ENCODE measurements around the gene RNF8.
A peak's percentile ranks its signal among the peaks of the same experiment; 100 is the strongest.

The RNF8 gene

DNA sequence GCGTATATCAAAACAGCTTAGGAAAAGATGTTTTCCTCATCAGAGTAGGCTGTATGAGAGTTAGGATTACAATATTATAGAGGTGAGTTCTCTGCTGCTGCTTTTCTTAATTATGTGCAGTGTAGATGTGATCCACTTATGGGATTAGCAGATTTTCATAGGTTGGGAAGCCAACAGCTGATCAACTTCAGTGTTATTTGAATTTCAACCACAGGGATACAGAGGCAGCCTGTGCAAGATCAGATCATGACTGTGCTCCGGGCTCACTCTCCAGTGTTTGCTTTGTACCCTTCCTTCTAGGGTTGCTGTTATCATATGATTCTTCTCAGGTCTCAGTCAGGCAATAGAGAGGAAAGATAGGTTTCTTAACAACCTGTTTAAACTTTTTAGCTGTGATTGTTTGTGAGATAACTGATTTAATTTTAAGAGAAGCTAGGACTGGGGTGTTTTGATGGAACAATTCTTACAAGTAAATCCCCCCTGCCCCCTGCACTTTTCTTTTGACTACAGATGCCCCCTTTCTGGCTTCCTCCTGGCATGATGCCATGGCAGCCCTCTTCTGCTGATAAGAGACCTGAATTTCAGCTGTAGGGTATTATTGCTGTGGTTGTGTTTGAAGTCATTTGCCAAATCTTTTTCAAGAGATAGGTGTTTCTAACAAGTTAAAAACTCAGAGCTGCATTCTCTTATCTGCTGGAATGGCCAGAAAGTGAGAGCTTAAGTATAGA, 8.5 kb downstream of the RNF8 start:
- FAIRE-seq = no peak

DNA sequence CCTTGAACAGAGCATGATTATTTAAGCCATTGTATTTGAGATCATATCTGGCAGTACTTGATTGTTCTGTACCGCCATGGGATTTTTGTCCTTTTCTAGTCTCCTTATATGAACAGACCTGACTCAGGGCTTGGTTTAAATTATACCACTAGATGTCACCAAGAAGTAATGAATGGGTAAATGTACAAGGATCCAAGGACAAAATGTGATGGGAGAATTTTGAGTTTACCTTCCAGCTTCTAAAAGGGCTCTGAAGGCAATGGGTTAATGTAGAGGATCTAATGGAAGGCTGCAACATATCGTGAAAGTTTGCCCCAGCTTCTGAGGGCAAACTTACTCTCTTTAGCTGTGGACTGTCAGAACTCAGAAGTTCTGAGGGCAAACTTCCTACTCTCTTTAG, 12.0 kb downstream of the RNF8 start:
- peak; percentile 38 for FAIRE-seq

DNA sequence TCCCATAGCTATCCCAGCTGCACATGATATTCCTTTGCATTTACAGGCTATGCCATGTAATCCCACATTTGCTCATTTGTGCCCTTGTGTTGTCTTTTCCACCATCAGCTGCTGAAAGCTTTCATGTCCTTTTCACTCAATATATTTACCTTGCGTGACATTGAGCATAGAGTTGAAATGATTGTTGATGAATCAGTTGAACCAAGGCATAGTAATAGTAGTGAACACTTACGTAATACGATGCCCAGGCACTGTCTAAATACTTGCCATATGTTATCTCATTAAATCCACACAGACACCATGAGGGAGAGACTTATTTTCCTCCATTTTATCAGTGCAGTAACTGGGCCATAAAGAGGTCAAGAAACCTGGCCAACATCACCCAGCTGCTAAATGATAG, 13.1 kb downstream of the RNF8 start:
- FAIRE-seq = peak; percentile 98

DNA sequence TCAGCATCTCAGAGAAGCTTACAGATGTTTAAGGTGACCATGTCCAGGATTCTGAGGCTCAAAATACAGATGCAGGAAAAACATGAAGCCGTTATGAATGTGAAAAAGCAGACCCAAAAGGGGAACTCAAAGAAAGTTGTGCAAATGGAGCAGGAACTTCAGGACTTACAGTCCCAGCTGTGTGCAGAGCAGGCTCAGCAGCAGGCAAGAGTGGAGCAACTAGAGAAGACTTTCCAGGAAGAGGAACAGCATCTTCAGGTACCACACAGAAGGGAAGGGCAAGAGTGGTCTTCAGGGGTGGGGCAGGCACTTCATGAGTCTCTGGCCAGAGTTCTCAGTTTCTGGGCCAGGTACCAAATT, 15.2 kb downstream of the RNF8 start:
- FAIRE-seq = no peak

DNA sequence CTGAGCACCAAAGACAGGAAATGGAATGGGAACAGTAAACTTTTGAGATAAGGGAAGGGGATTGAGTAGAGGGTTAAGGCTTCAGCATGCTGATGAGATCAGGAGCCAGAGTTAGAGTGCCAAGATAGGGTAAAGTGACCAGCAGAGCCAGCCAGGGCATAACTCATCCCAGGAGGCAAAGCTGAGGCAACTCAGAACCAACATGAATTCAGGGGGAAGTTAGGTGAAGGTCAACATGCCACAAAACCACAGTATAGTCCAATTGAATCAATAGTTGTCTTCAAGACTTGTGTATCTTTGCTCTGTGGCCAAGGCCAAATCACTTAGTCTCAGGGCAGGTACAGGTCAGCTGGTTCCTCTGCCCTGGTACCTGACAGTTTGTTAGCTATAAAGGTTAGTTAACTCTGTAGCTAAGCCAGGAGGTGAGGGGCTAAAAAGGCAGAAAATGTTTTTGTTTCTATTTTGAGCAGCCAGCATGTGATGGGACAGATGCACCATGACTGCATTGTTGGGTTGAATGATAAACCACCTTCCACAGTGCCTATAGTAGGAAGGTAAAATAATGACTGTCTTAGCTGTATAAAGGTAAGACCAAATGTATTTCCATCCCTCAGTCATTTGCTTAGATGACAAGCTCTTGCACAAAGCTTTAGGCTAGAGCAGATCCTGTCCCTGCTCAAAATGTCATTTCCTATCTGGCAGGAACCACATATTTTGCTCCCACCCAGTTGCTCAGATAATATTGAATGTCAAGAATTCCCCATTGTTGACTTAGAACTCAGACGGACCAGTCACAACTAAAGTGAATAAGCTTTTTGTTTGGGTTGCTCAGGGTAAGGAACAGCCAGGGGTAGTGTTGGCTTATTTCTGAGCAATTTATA, 15.8 kb downstream of the RNF8 start:
- FAIRE-seq = no peak

DNA sequence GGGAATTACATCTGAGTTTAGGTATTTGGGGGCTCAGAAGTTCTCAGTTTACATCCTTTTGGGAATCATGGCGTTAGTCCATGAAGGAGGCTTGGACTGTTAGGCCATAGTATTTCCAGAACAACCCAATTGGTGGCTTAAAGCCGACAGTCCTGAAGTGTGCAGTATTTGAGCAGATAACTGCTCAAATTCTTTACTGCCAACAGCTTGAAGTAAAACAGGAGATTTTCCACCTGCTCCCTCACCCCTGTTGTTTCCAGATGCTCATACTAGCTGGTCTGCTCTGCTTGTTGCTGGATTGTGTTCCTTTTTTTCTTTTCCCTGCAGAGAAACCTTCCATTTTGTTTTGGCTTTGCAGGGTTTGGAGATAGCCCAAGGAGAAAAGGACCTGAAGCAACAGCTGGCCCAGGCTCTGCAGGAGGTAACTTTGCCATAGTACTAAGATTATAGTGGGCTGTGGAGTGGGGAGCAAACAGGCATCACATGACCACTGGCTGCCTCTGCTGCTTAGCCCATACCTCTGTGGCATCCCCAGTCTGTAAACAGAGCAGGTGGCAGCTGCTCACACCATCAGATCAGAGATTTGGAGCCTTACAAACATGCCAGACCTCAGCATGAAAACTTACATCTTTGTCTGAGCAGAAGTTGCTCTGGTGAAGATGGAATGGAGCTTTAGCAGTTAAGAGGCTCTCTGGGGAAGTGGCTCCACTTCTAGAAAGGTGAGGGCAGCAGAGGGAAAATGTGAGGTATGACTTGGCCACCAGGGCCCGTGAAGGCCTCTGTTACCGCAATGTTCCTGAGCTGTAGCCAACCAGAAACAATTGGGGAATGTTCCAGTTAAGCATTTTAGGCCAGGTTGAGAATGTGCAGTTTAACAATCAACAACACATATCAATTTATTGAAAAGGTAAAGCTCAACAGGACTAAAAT, 17.6 kb downstream of the RNF8 start:
- FAIRE-seq = no peak

DNA sequence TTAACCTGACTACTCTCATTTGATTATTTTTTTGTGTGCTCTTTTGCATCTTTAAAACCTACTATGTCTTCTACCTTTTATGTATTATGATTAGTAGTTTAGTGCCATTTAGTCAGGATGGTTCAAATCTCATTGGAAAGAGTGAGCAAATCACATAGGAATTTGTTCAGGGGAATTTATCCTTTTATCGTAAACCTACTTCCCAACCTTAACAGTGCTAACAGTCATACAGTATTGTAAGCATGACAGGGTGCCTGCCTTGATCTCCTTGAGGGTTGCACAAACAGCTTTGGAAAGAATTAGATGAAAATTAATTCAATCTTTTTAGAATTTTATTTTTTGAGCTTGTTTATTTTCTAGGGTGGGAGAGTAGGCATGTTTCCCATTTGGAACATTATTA, 18.3 kb downstream of the RNF8 start:
- no peak for FAIRE-seq

DNA sequence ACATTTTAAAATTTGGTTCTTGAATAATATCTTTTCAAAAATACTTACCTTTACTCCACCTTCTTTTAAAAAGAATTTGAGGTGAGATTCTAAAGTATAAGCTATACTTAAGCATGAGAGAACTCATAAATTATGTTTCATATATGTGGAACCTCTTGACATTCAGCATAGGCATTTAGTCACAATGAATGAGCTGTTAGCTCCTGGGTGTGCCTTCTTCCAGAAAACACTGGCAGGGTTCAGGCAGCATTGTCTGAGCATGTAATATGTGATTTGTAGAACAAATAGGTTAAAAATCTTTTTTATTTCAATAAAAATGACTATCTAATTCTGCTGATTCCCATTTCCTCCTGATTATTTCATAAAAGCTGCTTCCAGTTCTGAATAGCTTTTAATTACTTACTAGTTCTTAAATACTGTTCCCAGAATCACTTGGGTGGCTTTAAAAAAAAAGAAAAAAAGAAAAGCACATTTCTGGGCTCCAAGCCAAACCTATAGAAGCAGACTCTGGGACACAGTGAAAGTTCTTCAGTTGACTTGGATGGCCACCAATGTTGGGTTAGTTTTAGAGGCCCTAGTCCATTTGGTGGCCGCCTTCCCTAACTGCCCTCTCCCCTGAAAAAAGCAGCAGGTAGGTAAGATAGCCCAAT, 20.2 kb downstream of the RNF8 start:
- FAIRE-seq = no peak

DNA sequence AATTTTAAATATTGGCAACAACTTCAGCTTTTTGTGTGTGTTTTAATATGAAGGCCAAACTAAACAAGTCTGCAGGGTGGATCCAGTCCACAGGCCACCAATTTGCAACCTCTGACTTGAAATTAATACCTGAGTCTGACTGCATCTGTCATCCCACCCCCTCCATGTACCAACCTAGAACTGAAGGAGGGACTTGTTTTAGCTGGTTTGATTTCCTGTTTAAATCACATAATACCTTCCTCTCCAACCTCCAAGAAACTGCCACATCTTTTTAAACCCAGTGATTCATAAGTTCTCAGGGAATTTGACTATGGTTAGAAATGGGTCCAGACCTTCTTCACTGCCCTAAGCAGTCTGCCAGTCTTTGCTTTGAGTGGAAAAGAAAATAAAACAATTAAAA, 21.6 kb downstream of the RNF8 start:
- no peak for FAIRE-seq

DNA sequence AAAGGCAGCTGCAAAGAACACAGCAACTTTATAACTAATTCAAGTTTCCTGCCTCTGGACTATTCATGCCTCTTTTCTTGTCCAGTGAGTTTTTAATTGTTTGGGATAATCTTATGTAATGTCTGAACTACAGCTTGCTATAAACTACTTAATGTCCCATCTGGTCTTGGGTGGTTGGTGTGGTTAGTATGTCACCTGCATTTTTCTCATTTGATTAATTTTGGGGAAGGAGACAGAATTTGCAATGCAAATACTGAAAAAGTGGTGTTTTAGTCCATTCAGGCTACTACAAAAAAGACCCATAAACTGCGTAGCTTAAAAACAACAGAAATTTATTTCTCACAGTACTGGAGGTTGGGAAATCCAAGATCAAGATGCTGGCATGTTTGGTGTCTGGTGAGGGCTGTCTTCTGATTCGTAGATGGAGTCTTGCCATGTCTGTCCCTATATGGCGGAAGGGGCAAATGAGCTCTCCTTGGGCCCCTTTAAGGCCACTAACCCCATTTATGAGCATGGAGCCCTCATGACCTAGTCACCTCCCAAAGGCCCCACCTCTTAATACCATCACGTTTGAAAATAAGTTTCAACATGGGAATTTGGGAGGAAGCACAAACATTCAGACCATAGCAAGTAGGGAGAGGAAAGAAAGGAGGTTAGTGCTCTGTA, 22.4 kb downstream of the RNF8 start:
- no peak for FAIRE-seq

DNA sequence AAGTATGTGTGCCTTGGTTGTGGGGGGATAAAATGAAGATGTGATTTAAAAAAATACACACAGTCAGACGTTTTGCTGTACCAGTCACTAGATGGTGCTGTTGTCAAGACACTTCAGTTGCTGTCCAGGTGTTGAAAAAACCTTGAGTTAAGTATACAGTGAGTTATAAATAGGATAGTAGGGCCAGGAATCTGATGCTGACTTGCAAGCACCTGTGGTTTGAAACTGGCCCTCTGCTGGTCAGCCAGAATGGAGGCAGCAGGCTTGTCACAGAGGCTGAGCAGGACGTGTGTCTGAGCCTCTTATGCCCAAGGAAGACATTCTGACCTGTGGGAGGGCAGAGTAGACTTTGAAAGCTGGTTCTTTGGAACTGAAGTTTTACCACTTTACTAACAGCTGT, 27.8 kb downstream of the RNF8 start:
- FAIRE-seq = peak; percentile 36

DNA sequence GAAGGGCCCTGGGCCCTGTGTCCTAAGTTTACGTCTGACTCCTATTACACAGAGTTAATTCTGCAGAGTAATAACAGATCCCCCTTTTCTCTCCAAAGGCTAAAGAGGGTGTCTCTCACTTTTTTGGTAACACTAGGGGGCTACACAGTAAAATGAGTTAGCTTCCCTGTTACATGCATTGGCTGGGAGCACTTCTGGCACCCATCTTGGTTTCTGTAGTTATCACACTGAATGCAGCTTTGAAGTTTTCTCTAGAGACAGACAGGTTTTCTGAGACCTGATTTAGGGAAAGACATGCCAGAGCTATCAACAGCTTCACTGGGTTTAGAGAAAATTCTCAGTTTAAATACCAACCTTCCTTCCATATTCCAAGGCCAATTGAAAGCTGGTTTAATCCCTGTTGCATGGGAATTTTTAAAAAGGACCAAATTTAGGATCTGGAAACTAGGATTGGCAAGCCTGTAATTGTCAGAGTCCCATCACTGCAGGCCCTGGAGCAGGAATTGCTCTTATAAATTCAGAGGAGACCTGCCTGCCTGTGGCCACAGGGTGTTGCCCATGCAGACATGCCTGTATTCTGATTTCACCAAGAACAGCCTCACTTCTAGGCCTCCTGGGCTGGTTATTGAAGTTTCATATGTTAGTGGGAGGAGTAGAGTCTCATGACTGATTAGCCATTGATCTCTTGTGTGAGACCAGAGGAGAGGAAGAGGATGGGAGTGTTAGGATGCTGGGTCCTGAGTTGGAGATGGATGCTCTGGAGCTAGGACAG, 29.4 kb downstream of the RNF8 start:
- no peak for FAIRE-seq

DNA sequence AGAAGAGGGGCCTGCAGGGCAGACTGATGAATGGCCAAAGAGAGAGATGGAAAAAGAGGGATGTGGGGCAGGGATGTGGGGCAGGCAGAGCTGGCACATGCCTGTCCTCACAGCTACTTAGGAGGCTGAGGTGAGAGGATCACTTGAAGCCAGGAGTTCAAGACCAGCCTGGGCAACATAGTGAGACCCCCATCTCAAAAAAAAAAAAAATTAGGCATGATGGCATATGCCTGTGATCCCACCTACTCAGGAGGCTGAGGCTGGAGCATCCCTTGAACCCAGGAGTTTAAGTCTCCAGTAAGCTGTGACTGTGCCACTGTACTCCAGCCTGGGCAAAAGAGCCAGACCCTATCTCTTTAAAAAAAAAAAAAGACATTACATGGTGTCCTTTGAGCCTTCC, 34.8 kb downstream of the RNF8 start:
- FAIRE-seq = no peak

DNA sequence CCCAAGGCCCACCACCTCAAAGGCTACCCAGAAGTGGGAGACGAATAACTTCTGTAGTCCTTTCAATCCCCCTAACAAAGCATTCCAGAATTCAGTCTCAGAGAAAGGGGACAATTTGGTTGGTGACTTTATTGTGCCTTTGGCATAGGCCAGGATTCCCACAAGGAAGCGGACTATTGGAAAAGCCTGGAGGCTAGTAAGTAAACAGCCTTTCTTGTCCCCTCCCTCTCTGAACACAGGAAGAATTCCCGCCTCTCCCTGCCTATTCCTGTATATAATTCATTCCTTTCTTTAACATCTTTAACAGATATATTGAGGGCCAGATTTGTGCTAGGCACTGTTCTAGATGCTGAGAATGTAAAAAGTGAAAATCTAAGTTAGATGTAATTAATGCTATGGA, 36.1 kb downstream of the RNF8 start:
- no peak for FAIRE-seq

DNA sequence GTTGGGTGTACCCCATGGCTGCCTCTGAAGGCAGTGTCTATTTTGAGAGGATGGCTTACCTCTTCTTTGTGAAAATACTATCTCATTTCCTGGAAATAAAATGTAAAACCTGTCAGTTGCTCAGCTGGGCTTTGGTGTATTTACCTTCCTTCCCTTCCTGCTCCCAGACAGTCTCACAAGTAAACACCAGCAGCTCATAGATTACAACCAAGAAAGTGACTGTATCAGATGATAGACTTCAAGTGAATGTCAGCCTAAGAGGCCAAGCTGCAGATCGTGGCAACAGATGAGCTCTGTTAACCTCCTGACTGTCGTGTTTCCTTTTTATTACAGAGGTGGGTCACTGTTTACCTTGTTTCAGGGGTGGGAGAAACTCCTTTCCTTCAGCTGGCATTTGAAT, 37.3 kb downstream of the RNF8 start:
- no peak for FAIRE-seq

DNA sequence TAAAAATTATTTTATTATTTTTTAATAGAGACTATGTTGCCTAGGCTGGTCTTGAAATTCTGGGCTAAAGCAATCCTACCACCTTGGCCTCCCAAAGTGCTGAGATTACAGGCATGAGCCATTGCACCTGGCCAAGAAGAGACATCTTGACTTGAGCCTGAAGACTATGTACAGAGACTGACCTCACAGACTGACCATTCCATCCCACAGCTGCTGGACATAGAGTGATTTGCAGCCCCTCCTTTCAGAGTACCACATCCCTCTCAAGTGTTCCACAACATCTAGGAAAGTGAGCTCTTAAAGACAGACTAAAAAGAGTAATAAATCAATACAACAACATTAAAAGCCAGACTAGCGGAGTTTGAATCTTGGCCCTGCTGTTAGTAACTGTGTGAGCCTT, 39.0 kb downstream of the RNF8 start:
- no peak for FAIRE-seq

DNA sequence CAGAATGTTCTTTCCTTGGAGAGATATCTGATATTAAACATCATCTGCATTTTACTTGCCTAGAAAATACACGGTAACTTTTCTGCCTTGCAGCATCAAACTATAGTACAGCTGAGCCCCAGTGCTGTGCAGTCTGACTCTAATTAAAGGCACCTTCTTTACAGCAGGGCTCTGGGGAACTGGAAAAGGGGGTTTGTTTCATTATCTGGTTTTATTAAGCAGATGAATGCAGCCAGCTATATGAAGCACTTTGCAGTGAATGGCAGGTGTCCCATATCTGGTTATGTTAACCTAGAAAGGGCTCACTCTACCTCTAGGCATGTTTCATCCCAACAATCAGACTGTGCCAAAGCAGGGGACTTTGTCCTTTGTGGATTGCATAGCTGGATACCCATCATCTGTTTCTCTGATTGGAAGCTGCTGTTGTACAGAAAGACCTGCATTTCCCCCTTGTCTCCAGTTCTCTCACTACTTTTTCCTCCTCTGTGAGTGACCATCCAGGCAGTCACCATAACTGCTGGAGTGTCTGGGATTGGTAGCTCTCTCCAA, 39.7 kb downstream of the RNF8 start:
- FAIRE-seq = no peak

DNA sequence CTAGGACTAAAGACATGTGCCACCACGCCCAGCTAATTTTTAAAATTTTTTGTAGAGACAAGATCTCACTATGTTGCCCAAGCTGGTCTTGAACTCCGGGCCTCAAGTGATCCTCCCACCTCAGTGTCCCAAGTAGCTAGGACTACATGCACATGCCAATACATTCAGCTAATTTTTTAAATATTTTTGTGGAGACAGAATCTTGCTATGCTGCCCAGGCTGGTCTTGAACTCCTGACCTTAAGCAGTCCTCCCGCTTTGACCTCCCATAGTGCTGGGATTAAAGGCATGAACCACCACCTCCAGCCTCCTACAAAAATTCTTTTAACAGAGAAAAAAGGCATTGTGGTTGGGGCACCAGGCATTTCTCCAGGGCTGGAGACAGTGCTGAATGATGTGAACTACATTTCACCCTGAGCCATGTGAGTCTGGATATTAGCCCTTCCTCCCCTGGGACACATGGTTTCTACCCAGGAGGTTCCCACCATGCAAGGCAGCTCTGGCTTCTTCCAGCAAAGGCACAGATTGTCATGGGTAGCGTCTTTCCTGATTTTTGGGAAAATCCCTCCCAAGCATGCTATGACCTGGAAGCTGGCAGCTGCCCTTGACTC, 42.9 kb downstream of the RNF8 start:
- FAIRE-seq = no peak

DNA sequence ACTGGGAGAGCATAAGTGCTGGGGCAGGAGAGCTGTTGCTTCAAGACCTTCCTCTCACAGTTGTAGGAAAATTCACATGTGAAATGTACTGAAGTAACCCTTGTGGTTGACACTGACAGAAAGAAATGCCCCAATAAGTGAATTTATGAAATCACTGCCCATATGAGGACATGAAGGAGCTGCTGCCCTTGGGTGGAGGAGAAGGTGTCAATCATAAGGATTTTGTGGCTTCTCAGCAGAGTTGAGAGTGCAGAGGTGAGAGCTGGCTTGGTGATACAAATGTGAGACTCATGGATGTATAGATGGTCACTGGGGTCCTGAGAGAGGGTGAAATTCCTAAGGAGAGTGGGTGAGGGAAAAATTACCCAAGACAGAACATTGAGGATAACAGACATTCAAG, 45.3 kb downstream of the RNF8 start:
- no peak for FAIRE-seq

DNA sequence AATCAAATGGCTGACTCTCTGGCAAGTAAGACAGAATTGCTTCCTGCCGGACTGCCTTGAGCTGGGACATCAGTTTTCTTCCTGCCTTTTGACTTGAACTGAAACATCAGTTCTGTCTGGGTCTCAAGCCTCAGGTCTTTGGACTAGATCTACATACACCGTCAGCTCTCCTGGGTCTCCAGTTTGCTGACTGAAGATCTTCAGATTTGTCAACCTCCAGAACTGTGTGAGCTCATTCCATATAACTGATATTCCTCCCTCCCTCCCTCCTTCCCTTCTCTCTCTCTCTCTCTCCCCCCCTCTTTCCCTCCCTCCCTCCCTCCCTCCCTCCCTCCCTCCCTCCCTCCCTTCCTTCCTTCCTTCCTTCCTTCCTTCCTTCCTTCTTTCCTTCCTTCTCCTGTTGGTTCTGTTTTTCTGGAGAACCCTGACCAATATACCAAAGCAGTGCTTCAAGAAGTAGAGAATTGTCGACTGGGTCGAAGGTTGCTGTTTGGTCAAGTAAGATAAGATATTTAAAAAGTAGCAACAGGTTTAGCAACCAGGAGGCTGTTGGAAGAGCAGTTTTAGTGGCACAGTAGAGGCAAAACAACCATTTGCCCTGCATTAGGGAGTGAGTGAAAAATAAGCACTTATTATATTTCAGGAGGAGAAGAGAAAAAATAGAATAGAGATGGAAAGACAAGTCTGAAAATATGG, 46.2 kb downstream of the RNF8 start:
- no peak for FAIRE-seq
